Subcutaneous abdominal adipose tissue (tissue), 5 donors: ENCODE results near the gene TMEM270.
"Not testable (repeated sequence)": the region's sequence is repeated elsewhere in the genome, so short reads cannot be mapped to it uniquely, and the experiment has no call there.

Experiments used
- H3K27ac ChIP-seq: one replicate; pipeline ENCODE4 v1.7.0; 2013; ENCODE audit warnings: low read depth, mild to moderate bottlenecking, inconsistent platforms, low read length, moderate library complexity
- H3K27me3 ChIP-seq, 5 donors: one replicate each; pipeline ENCODE4 v1.7.0; 2013; ENCODE audit warnings: low read length in 5 of 5, inconsistent platforms in 1 of 5; ENCODE audit not compliant: control insufficient read depth in 5 of 5, insufficient read depth in 4 of 5
- H3K36me3 ChIP-seq, 5 donors: one replicate each; pipeline ENCODE4 v1.7.0; 2013; ENCODE audit warnings: low read length in 5 of 5; ENCODE audit not compliant: control insufficient read depth in 5 of 5, insufficient read depth in 5 of 5
- H3K4me1 ChIP-seq, 5 donors: one replicate each; pipeline ENCODE4 v1.7.0; 2013; ENCODE audit warnings: low read length in 5 of 5, mild to moderate bottlenecking in 3 of 5, moderate library complexity in 1 of 5; ENCODE audit not compliant: control insufficient read depth in 5 of 5, insufficient read depth in 5 of 5
- H3K4me3 ChIP-seq, 5 donors: one replicate each; pipeline ENCODE4 v1.7.0; 2013; ENCODE audit warnings: low read length in 5 of 5, low read depth in 1 of 5
- H3K9ac ChIP-seq, 5 donors: one replicate each; pipeline ENCODE4 v1.7.0; 2013; ENCODE audit warnings: low read length in 5 of 5, mild to moderate bottlenecking in 4 of 5, moderate library complexity in 3 of 5
- H3K9me3 ChIP-seq, 5 donors: one replicate each; pipeline ENCODE4 v1.7.0; 2013; ENCODE audit warnings: low read length in 5 of 5; ENCODE audit not compliant: control insufficient read depth in 5 of 5
- donor health status: healthy.
- donor health status: healthy.
- donor health status: healthy.
- donor health status: healthy.
- donor health status: healthy.

The TMEM270 gene

GRCh38 chr7:73872056-73872908 lies 11.3 kb downstream of the TMEM270 start:
- no peaks in the 10 kb centered on the region for H3K9me3 ChIP-seq
- H3K4me1 ChIP-seq, result peaks cover 4 to 44% (median 39%) of the 10 kb centered on the region in 5 donors
- H3K27ac ChIP-seq, result no peak overlapping the region
- no peaks in the 10 kb centered on the region for H3K36me3 ChIP-seq
- no peak overlapping the region for H3K4me3 ChIP-seq
- no peaks in the 10 kb centered on the region for H3K27me3 ChIP-seq
- H3K9ac ChIP-seq, result no peak overlapping the region

- Histone ChIP-seq H3K36me3 (no peaks in the 10 kb centered on the region), H3K4me3 (no peak overlapping the region), H3K27ac (no peak overlapping the region), H3K9me3 (no peaks in the 10 kb centered on the region), H3K27me3 (no peaks in the 10 kb centered on the region), H3K9ac (no peak overlapping the region), H3K4me1 (peaks cover 19 to 53% (median 44%) of the 10 kb centered on the region in 5 donors)
Measured at GRCh38 chr7:73876361-73876760, 15.4 kb downstream of the TMEM270 start.

- H3K9ac ChIP-seq, result no peak overlapping the region
- H3K27me3 ChIP-seq, result peaks cover 0 to 3% (median 0%) of the 10 kb centered on the region in 5 donors
- peaks cover 23 to 53% (median 44%) of the 10 kb centered on the region in 5 donors for H3K4me1 ChIP-seq
- no peaks in the 10 kb centered on the region for H3K9me3 ChIP-seq
- H3K4me3 ChIP-seq, result no peak overlapping the region
- no peak overlapping the region for H3K27ac ChIP-seq
- H3K36me3 ChIP-seq, result no peaks in the 10 kb centered on the region
Measured at GRCh38 chr7:73876973-73877372, 16.0 kb downstream of the TMEM270 start.

- peak overlapping the region in 4 of 5 donors; percentile 6 to 56 (median 15) for H3K4me3 ChIP-seq
- peaks cover 0 to 3% (median 0%) of the 10 kb centered on the region in 5 donors for H3K27me3 ChIP-seq
- H3K4me1 ChIP-seq, result peaks cover 19 to 50% (median 38%) of the 10 kb centered on the region in 5 donors
- H3K27ac ChIP-seq, result peak overlapping the region; percentile 62
- H3K9ac ChIP-seq, result no peak overlapping the region
- no peaks in the 10 kb centered on the region for H3K9me3 ChIP-seq
- H3K36me3 ChIP-seq, result no peaks in the 10 kb centered on the region
Measured at GRCh38 chr7:73879977-73880681, 19.2 kb downstream of the TMEM270 start.

GRCh38 chr7:73880755-73881328 lies 19.9 kb downstream of the TMEM270 start:
- Histone ChIP-seq H3K4me1 (peaks cover 19 to 51% (median 38%) of the 10 kb centered on the region in 5 donors), H3K27ac (peak overlapping the region; percentile 62), H3K9me3 (no peaks in the 10 kb centered on the region), H3K36me3 (no peaks in the 10 kb centered on the region), H3K4me3 (peak overlapping the region in 3 of 5 donors; percentile 8 to 27 (median 13)), H3K27me3 (peaks cover 0 to 3% (median 0%) of the 10 kb centered on the region in 5 donors), H3K9ac (no peak overlapping the region)

GRCh38 chr7:73881352-73882046 lies 20.5 kb downstream of the TMEM270 start:
- peaks cover 0 to 5% (median 0%) of the 10 kb centered on the region in 5 donors for H3K27me3 ChIP-seq
- H3K36me3 ChIP-seq, result no peaks in the 10 kb centered on the region
- peak overlapping the region; percentile 62 for H3K27ac ChIP-seq
- H3K9me3 ChIP-seq, result no peaks in the 10 kb centered on the region
- peak overlapping the region in 3 of 5 donors; percentile 8 to 27 (median 13) for H3K4me3 ChIP-seq
- H3K4me1 ChIP-seq, result peaks cover 19 to 56% (median 44%) of the 10 kb centered on the region in 5 donors
- H3K9ac ChIP-seq, result no peak overlapping the region

GRCh38 chr7:73882047-73882402 lies 21.1 kb downstream of the TMEM270 start:
- Histone ChIP-seq H3K27me3 (peaks cover 0 to 8% (median 0%) of the 10 kb centered on the region in 5 donors), H3K36me3 (no peaks in the 10 kb centered on the region), H3K4me3 (no peak overlapping the region), H3K9ac (no peak overlapping the region), H3K9me3 (no peaks in the 10 kb centered on the region), H3K27ac (peak overlapping the region; percentile 62), H3K4me1 (peaks cover 19 to 56% (median 47%) of the 10 kb centered on the region in 5 donors)

GRCh38 chr7:73884867-73885422 lies 24.0 kb downstream of the TMEM270 start:
- H3K4me3 ChIP-seq, H3K36me3 ChIP-seq, H3K9ac ChIP-seq, H3K27ac ChIP-seq, H3K9me3 ChIP-seq: not testable (repeated sequence)
- peaks cover 14 to 42% (median 38%) of the 10 kb centered on the region in 5 donors for H3K4me1 ChIP-seq
- H3K27me3 ChIP-seq, result peaks cover 0 to 12% (median 0%) of the 10 kb centered on the region in 5 donors

- Histone ChIP-seq H3K27ac (no peak overlapping the region), H3K27me3 (peaks cover 0 to 12% (median 0%) of the 10 kb centered on the region in 5 donors), H3K36me3 (no peaks in the 10 kb centered on the region), H3K4me1 (peaks cover 14 to 42% (median 37%) of the 10 kb centered on the region in 5 donors), H3K9me3 (no peaks in the 10 kb centered on the region), H3K9ac (no peak overlapping the region), H3K4me3 (no peak overlapping the region)
Measured at GRCh38 chr7:73885433-73885974, 24.5 kb downstream of the TMEM270 start.
